GM19328 (cell line): ENCODE results near the gene PTTG1.
"Not testable (repeated sequence)": the region's sequence is repeated elsewhere in the genome, so short reads cannot be mapped to it uniquely, and the experiment has no call there.

Source experiments
- ATAC-seq: cut with Tn5 transposase; IDR thresholded peaks from one replicate; pipeline ENCODE4 v1.9.1; 2021; ENCODE audit warnings: mild to moderate bottlenecking, moderate library complexity; ENCODE audit not compliant: unreplicated experiment

The PTTG1 gene

DNA sequence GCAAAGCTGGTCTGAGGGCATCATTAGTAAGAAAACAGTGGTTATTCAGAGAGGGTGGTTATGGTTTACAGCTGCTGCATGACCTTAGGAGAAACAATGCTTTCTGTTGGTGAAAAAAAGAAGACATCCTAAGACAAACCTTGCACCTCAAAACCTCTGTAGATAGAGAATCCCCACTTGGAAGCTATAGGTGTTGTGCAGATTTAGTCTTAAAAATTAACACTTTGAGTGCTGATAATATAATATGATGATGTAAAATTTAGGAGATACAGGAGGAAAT, 1.4 kb upstream of the PTTG1 start:
- no peak for ATAC-seq

DNA sequence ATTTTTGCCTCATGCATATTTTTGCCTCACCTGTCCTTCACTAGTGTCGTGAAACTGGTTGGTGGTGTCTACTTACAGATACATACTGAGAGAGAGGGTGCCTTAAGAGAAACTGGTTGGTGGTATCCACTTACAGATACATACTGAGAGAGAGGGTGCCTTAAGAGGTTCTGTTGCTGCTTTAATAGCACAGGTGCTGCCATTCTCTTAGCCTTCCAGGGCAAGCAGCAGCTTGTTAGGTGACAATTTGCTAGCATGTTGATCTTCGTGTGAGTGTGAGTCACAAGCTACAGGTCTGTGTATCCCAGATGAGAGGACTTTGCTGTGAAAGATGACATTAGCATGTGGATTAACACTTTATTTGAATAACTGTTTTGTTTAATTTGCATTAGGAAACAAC, 1.4 kb downstream of the PTTG1 start:
- no peak for ATAC-seq

DNA sequence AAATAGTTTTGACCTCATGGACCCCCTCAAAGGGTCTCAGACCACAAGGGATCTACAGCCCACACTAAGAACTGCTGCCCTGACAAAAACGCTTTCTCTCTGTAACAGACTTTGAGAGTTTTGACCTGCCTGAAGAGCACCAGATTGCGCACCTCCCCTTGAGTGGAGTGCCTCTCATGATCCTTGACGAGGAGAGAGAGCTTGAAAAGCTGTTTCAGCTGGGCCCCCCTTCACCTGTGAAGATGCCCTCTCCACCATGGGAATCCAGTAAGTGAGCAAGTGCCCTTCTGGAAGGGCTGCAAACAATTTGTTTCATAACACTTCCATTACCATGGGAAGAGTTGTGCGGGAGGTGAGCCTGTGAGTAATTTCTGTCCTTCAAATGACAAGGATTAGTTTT, 6.0 kb downstream of the PTTG1 start:
- no peak for ATAC-seq

DNA sequence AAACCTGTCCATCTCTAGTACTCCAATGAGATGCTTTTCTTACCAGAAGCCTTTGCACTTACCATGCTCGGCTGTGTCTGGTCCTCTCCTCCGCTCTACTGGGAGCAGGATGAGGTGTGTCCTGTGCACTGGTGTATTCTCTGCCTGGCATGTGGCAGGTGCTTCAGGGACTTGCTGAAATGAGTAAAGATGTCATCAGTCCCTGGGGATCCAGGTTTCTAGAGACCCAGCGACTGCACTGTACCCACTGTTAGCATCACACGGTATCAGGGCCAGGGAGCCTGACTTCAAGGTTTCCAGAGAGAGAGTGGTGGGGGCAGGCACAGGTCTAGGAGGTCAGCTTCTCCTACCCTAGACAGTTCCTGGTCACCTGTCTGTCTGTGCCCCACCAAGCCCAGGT, 10.5 kb downstream of the PTTG1 start:
- ATAC-seq, result no peak

DNA sequence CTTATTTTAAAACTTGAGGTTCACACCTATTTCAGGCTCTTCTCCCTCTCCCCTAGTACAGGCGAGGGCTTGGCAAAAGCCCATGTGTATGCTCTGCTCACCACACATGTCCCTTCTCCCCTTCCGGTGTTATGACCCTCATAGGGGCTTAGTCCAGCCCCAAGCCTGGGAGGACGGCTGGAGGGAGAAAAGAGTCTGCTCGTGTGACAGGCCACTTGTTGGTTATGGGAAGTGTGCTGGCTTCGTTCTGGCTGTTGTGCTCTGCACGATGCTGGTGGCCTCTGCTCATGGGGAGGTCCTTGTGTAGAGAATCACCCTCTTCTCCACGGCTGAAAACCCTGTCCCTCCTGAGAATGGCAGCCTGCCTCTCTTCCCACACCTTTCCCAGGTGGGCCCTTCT, 11.1 kb downstream of the PTTG1 start:
- no peak for ATAC-seq

DNA sequence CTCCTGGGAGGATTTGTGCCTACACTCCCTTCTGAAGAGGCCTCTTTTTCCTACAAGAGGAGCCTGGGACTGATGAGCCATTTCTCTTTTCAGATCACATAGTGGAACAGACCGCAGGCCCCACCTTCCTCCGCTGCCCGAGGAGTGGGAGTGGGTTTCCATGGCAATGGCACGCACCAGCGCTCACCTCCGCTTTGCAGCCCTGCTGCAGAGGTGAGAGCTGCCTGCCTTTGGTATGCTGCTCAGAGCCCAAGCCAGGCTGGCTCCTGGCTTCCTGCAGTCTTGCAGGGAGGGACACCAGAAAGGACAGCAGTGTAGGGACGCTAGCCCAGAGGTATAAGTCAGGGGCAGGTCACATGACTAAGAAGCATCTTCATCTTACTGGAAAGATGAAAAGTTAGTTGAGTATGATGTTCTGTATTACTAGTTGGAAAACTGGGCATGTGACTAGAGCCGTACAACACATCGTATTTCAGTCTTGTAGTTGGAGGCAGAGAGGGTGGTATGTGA, 12.4 kb downstream of the PTTG1 start:
- ATAC-seq, result peak; percentile 75

DNA sequence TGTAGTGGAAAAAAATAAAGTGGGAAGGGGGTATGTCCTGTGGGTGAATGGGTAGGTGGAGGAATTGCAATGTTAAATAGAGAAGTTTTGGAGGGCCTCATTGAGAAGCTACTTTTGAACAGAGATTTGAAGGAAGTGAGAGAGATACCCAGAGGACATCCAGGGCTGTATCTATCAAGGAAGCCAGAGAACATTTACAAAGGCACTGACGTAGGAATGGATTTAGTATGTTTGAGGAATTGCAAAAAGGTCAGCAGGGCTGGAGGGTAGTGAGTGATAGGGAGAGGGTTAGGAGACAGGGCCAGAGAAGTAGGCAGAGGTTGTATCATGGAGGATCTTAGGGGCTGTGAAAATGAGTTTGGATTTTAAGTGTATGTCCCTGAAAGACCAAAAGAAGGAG, 13.9 kb downstream of the PTTG1 start:
- ATAC-seq, result no peak

DNA sequence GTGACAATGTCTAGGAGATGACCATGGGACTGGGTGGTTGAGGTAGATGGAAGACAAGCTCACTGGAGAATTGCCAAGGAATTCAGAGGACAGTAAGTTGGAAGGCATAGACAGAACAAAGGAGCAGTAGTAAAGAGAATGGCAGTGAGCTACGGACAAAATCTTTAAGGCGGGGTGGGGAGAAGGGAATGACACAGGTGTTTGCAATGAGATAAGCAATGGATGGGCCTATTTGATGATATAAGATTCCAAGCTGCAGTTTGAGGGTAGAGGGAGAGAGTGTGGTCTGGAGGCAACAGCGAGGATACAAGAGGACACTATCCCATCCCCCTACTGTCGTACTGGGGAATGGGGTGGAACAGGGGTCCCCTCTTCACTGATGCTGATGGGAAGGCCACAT, 14.4 kb downstream of the PTTG1 start:
- ATAC-seq, result no peak

DNA sequence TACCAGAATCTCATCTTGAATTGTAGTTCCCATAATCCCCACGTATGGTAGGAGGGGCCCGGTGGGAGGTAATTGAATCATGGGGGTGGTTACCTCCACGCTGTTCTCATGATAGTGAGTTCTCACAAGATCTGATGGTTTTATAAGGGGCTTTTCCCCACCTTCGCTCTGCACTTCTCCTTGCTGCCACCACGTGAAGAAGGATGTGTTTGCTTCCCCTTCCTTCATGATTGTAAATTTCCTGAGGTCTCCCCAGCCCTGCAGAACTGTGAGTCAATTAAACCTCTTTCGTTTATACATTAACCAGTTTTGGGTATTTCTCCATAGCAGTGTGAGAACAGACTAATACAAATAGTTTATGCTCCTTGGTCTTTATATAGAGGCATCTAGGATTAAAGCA, 15.0 kb downstream of the PTTG1 start:
- not testable (repeated sequence) for ATAC-seq

DNA sequence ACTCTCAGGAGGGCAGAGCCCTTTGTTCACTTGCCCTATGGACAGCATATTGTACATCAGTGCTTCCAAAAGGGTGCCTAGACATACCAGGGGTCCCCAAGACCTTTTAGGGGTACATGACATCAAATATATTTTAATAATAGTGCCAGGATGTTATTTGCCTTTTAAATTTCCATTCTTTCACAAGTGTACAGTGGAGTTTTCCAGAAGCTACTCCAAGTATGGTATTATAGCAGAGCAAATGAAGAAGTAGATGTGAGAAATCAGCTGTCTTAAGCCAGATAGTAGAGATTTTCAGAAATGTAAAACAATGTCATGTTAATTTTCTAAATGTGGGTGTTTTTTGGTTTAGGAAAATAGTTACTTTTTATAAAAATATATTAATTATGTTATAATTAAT, 15.6 kb downstream of the PTTG1 start:
- ATAC-seq, result no peak

DNA sequence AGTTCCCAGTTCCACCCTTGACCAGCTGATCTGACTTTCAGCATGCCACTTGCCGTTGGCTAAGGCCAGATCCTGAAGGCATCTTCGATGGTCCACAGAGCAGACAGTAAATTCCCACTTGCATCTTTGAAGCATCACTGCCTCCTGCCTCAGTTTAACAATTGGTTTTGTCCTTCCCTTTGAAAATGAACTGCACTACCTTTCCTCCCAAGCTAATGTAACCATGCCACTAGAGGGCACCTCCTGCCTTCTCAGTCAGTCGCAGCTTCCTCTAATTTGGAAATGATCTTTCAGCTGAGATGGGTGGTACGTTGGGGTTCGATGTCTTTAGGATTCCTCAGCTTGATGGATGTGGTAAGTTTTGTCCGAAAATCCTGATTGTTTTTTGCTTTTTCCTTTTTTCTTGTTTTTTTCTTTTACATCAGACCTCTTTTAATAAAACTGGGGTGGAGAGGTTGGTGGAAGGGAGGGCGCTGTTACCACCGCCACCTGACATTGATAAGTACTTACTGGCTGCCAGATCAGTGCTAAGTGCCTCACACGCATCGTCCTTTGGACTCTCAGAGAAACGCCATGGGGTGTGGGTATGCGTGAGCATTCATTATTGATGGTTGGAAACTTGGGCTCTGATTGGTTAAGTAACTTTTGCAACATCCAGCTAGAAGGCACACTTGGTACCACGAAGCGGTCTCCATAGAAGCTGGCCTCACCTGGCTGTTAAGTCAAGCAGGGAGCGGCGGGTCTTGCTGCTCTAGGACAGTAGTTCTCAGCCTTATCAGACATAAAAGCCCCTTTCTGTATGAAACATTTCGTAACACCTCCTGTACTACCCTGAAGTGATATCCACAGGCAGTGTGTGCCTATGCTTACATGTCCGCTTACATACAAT, 16.9 kb downstream of the PTTG1 start:
- peak; percentile 24 for ATAC-seq

DNA sequence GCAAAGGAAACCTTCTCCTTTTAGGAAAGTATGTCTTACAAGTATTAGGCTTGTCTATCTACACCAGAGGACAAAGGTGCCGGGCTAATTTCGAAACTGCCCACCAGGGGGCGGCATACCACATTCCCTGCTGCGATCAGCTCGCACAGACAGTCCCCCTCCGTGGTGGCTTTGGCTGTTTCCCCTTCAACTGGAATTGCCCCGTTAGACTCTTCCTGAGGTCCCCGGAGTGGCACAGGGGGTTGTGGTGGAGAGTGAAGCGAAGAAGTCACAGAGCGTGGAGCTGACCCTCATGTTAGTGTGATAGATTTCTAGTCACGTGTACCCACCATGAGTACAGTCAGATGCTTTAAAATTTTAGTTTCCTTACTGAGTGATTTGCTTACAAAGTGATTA, 17.5 kb downstream of the PTTG1 start:
- peak; percentile 52 for ATAC-seq

DNA sequence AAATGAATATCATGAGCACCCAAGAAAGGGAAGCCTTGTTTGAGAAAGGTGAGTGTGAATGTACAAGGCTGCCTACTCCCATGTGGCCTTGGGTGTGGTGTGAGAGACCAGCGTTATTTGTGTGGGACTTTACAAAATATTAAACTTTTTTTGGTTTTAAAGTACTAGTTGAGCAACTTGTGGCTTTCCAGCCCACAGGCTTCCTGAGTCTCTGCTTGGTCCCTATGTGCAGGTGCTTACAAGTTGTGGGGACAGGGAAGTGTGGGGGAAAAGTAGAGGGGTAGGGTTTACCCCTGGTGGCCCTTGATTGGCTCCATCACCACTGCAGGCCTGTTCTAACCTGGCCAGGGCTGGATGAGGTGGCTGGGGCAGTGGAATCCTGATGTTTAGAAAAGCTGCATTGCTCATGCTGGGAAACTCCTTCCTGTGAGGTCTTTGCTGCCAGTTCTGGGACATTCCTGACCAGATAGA, 19.7 kb downstream of the PTTG1 start:
- ATAC-seq, result peak; percentile 15

DNA sequence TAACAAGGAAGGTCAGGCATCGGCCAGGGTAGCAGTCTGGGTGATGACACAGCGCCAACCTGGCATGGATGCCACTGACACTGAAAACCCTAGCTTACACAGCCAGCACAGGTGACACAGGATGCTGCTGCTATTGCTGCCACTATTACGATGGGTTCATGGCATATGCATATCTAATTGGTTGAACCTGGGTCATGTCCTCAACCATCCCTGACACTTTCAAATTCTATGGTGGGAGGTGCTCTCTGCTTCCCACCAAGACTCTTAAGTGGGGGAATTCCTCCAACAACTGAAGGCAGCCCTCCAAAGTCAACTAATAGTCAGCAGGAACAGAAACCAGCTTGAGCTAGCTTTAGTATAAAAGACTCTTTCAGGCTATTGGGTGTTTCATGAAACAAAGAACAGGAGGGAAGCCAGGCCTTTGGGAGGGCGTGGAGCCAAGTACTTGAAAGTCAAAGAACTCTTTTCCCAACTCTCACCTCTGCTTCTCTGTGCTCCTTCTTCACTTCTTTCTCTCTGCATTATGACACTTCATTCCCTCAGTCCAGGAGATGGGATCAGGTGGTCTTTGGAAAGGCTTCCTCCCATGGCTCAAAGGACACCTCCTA, 21.3 kb downstream of the PTTG1 start:
- no peak for ATAC-seq

DNA sequence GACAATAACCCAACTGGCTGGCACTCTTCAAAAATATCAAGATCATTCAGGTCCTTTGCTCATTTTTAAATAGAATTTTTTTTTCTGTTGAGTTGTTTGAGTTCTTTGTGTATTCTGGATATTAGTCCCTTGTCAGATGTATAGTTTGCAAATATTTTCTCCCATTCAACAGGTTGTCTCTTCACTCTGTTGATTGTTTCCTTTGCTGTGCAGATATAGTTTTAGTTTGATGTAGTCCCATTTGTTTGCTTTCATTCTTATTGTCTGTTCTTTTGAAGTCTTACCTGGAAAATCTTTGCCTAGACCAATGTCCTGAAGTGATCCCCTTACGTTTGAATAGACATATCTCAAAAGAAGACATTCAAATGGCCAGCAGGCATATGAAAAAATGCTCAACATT, 22.8 kb downstream of the PTTG1 start:
- no peak for ATAC-seq

DNA sequence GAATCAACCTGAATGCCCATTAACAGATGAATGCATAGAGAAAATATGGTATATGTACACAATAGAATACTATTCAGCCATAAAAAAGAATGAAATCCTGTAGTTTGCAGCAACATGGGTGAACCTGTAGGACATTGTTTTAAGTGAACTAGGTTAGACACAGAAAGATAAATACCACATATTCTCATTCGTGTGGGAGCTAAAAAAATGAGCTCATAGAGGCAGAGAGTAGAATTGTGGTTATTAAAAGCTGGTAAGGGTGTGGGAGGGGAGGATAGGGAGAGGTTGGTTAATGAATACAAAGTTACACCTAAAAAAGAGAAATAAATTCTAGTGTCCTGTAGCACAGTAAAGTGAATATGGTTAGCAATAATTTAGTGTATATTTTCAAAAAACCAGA, 23.5 kb downstream of the PTTG1 start:
- ATAC-seq, result no peak

DNA sequence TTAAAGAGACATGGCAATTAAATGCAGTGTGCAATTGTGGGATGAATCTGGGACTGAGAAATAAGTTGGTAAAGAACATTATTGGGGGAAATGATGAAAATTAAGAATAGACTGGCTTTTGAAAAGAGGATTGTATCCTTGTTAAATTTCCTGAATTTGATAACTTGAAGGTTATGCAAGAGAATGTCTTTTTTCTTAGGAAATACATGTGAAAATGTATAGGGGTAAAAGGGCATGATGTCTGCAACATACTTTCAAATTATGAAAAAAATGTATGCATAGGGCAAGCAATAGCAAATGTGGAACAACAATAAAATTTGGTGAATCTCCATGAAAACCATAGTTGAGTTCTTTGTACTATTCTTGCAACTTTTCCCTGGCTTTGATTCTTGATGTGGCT, 24.1 kb downstream of the PTTG1 start:
- ATAC-seq, result no peak

DNA sequence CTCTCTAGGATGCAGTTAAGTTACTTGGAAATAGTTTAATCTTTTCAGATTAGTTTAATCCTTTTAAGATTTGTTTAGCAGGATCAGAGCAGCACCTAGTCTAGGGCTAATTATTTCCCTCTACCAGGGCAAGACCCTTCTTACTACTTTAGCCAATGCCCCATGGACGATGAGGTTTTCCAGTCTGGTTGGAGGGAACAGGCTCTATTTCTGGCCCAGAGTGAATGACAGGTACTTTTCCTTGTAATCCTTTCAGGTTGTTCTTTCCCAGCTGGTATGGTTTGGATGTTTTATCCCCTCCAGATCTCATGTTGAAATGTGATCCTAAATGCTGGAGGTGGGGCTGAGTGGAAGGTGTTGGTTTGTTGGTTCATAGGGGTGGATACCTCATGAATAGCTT, 27.2 kb downstream of the PTTG1 start:
- ATAC-seq, result no peak

DNA sequence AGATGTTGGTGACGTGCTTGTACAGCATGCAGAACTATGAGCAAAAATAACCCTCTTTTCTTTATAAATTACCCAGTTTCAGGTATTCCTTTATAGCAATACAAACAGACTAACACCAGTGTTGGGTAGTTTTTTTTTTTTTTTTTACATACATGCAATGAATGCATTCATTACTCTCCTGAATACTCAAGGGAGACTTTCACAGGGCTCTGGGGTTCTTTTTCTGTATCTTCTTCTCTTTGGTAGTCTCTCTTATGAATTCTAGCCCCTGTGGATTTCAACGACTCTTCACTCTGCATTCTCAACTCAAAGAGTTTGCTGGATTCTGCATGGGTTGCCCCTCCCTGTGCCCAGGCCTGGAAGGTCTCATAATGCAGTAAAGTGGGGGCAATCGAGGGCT, 27.8 kb downstream of the PTTG1 start:
- no peak for ATAC-seq

DNA sequence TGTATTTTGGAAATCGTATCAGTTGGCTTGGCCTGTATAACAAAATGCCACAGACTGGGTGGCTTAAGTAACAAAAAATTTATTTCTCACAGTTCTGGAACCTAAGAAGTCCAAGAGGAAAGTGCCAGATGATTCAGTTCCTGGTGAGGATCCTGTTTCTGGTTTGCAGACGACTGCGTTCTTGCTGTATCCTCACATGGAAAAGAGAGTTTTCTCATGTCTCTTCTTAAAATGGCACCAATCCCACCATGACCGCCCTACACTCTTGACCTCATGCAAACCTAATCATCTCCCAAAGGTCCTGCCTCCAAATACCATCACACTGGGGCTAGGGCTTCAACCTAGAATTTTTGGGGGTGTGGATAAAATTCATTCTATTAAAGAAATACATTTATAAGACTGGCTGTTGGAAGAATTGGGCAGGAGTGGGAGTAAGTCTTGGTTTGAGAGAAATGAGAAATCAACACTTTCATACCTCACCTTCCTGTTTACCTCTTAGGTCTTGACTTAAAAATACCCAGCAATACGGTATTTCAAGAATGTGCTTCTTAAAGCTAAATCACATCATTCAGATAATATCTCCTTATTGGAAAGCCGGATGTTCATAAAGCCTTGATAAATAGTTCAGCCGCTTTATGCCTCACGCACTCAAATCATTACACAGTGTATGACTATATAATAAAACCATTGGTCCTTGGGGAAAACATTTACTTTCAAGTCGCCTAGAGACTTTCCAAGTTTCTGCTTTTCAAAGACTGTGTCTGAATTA, 28.7 kb downstream of the PTTG1 start:
- ATAC-seq, result peak; percentile 47

DNA sequence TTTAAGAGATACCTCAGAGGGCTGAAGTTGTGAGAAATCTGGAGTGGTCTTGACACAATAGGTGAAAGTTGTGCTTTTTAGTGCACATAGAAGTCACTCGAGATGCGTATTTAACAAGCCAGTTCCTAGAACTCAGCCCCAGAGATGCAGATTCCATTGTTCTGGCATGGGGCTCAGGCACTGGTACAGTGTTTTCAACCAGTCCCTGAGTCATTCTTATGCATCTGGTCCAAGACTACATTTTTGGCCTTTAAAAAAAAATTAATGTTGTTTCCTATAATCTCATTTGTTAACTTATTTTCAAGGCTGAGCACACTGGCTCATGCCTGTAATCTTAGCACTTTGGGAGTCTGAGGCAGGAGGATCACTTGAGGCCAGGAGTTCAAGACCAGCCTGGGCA, 29.6 kb downstream of the PTTG1 start:
- no peak for ATAC-seq

DNA sequence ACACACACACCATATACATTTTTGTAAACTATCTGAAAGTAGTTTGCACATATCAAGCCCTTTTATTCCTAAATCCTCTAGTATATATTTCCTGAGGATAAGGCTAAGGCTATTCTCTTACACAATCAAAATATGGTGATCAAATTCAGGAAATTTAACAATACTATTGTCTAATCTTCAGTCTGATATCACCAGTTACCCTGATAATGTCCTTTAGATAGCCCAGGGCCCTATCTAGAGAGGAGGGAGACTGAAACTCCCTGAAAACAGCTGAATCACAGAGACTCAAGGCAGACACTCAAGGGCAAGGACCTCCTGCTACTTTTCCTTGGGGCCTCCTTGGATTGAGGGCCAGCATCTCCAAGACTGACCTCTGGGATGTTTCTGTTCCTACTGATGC, 30.4 kb downstream of the PTTG1 start:
- no peak for ATAC-seq
